GM21737 (cell line): Measurements from ENCODE around the gene ABTB2.
A peak's percentile ranks its signal among the peaks of the same experiment; 100 is the strongest.
"Not testable (repeated sequence)": the region's sequence is repeated elsewhere in the genome, so short reads cannot be mapped to it uniquely, and the experiment has no call there.

Experiments
- ATAC-seq: cut with Tn5 transposase; IDR thresholded peaks from one replicate; pipeline ENCODE4 v1.9.1; 2021; ENCODE audit warnings: mild to moderate bottlenecking, moderate library complexity; ENCODE audit not compliant: unreplicated experiment

ABTB2 gene

DNA sequence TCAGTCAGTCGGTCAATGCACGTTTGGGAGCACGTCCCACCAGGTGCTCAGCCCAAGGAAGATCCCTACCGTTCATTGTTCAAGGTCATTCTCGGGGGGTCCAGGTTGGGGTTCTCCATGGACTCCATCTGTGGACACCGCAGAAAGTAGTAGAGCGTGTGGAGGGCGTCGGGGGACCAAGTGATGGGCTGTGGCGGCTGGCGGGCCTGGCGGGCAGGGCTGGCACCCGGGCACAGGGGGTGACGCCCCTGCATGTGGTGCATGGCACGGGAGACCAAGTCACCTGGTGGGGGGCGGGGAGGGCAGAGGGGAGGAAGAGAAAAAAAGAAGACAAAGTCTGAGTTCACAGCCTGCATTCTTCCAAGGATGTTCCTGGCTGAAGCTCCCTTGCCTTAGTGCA lies 160.6 kb downstream of the ABTB2 start:
- ATAC-seq = no peak

DNA sequence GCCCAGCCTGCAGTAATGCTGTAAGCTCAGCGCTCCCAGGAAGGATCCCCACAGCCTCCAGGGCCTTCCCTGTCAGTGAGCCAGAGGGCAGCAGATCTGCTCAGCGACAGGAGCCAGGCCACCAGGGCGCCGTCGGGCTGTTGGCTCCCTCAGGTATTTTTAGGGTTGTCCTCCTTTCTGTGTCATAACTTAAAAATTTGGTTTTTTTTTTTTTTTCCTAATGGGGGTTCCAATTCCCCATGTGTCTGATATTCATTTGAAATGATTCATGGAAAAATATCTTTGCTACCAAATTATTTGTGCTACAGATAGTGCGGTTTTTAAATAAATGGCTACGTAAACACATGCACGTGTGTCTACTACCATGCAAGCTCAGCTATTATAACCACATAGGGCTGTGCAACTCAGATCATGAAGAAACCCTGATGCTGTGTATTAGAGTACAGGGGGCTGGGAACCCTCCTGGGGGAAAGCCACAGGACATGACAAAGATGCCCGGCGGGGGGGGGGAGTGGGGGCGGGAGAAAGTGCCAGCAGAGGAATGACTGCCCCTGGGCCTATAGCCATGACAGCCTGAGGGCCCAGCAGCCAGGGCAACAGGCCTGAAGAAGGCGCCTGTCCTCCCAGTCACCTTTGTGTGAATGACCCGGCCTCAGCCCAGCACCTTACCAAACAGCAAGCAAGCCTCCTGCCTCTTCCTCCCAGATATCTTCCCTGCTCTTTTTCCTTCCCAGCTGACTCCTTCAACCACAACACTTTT lies 163.1 kb downstream of the ABTB2 start:
- no peak for ATAC-seq

DNA sequence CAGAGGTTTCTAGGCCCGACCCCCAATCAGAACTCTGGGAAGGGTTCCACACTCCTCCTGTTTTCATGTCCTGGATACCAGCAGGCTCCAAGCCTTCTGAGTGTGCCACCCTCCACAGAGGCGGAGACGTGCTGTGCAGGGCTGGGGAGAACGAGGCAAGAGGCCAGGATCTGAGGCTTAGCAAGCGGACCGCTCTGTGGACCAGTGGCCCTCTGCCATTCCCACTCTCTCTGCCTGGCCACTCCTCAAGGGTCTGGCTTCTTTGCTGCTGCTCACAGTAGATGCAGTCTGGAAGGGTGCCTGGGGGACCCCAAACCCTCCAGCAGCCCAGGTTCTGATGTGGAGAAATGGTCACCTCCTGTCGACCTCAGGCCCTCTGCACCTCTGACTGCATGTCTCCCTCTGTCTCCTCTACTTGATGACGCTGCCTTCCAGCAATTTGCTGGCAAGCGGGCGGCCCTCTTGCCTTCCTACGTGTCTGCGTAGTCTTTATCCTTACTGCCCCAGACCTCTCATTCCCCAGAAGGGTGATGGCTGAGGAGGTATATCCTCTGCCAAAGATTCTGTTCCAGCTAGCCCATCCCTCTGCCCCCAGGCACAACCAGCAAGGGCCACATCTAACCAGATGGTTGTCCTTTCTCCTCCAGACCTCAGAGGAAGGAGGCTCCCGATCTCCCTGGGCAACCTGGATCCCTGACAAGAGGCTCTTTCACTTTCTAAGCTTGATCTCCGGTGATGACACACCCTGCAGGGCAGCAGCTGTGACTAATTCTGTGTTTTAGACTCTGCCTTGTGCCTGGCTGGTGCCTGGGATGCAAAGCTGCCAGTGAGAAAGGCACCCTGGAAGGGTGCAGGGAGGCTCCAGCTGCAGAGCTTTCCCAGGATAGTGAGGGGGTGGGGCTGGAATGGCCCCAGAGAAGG lies 165.1 kb downstream of the ABTB2 start:
- ATAC-seq = no peak

DNA sequence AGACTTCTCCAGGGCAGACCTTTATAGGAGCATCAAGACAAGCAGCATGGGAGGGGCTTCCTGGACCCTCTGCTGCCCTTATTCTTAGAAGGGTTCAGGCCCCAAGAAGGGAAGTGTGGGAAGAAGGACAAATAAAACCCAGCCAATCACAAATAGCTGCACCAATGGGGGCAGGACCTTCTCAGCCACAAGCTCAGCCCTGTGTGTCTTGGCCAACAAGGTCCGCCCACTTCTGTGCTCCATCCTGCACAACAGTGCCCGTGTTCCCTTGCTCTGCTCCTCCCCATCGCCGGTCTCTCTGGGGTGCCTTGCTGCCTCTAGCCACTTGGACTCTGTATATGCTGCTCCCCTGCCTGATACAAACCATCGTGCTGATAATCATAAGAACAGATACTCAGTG lies 166.2 kb downstream of the ABTB2 start:
- no peak for ATAC-seq

DNA sequence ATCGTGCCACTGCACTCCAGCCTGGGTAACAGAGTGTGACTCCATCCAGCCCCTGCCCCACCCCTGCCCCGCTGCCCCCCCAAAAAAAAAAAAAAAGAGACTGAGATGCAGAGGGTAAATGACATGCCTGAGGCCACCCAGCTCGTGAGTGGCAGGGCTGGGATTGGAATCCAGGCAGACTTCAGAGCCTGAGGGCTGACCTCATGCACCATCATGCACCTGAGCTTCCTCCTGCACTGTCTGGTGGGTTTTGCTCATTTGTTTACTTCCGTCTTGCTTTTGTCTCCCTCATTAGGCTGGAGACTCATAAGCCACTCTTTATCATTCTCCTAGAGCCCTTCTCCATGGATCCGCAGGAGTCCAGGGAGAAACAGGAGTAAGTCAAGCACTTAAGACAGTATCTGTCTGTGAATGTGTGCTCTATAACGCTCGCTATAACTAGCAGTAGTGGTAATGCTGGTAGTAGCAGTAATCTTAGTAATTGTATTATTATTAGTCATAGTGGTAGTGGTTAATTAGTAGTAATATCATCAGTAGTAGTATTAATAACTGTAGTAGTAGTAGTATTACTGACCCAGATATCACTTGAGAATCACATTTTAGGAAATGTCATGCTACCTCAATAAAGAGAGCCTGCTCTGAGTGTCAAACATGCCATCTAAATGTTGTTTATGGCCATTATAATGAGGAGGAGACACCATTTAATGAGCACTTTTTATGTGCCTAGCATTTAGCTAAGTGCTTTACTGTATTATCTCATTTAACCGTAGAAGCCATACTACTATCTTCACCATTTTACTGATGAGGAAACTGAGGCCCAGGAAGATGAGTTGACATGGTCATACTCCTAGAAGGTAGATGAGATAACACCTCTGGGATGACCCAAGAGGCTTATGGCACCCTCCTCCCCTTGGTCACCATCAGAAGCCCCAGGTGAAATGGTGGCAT lies 167.3 kb downstream of the ABTB2 start:
- no peak for ATAC-seq

DNA sequence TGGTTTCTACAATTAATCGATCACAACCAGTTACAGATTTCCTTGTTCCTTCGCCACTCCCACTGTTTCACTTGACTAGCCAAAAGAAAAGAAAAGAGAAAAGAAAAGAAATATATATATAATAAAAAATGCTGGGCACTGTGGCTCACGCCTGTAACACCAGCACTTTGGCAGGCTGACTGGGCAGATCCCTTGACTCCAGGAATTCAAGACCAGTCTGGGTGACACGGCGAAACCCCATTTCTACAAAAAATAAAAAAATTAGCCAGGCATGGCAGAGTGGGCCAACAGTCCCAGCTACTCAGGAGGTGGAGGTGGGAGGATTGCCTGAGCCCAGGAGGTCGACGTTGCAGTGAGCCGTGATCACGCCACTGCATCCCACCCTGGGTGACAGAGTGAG lies 168.6 kb downstream of the ABTB2 start:
- ATAC-seq = no peak

DNA sequence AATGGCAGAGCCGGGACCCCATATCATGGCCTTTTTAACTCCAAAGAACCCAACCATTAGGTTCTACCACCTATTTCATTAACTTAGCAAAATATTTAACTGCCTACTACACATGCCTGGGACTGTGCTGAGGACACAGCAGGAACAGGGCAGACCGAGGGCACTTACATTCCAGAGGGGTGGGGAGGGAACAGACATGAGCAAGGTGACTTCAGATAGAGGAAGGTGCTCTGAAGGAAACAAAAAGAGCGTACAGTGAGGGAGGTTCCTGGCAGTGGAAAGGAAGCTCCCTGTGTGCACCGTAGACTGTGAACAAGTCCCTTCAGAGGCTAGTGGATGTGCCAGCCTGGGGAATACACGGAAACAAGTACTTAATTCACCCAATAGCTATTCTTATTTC lies 169.6 kb downstream of the ABTB2 start:
- no peak for ATAC-seq

DNA sequence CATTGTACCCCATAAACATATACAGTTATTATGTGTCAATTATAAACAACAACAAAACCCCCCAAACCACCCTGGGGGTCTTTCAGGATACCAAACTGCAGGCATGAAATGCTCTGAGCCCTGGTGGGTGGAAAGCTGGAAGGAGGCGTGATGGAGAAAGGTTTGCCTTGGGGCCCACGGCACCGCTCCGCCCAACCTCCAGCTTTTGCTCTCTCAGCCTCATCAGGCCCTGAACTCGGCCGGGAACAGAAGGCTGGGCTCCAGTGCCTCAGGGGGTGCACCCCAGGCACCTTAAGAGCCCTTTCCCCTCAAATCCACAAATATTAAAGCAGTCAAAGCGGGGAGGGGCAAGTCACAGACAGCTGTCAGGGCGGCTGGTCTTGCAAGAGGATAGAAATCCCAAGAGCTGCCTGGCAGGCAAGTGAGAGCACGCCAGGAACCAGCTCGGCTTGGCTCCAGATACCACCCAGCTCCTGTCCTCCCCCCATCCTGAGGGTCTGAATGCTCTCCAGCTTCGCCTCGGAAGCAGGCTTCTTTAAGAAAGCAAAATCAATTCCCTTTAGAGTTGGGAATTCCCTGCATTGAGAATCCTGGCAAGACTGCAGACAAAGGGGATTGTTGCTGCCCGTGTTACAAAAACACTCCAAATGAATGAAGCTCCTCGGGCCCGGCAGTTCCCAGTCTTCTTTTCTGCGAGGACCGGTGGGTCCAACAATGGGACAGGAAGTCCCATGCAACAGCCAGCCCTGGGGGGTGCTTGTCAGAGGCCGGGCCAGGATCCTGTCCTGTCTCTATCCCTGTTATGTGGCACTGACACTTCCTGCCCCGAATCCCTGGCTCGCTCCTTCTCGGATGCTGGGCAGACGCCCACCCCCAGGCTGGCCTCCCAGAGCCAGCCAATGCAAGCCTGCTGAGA lies 171.6 kb downstream of the ABTB2 start:
- no peak for ATAC-seq

DNA sequence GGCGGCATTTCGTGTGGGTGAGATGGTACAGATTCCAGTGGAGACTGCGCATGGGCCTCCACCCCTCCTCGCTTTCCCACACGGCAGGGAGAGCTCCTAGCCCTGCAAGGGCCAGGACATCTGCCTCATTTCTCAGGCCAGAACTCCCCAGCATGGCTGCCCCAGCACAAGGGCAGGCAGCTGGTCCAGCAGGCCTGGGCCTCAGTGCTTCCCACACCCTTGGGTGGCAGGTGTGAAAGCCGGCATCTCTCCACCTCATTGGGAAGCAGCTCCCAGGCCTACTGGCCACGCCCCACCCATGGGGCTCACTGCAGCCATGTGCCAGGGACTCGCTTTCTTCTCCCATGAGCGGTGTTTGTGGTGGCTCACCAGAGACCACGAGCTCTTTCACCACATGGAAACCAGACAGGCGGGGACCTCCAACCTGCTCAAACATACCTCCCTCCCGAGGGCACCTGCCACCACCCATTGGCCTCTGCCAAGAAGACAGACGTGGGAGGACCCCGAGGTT lies 173.2 kb downstream of the ABTB2 start:
- no peak for ATAC-seq

DNA sequence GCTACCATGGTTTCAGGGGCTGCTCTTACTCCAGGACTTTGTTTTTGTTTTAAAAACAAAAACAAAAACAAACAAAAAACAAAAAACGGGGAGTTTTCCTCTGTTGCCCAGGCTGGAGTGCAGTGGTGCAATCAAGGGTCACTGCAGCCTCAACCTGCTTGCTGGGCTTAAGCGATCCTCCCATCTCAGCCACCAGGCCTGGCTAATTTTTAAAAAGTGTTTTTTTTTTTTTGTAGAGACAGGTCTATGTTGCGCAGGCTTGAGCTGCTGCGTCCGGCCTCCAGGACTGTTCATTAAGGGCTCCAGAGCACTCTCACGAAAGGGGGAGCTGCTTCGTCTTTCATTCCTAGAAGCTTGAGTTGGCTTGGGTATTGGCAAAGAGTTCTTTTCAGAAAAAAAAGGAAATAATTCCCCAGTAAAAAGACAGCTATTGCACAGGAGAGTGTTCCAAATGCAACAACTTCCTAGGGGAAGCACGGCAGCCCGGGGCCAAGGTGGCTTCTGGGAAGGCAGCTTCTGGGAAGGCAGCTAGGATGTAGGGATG lies 173.9 kb downstream of the ABTB2 start:
- no peak for ATAC-seq

DNA sequence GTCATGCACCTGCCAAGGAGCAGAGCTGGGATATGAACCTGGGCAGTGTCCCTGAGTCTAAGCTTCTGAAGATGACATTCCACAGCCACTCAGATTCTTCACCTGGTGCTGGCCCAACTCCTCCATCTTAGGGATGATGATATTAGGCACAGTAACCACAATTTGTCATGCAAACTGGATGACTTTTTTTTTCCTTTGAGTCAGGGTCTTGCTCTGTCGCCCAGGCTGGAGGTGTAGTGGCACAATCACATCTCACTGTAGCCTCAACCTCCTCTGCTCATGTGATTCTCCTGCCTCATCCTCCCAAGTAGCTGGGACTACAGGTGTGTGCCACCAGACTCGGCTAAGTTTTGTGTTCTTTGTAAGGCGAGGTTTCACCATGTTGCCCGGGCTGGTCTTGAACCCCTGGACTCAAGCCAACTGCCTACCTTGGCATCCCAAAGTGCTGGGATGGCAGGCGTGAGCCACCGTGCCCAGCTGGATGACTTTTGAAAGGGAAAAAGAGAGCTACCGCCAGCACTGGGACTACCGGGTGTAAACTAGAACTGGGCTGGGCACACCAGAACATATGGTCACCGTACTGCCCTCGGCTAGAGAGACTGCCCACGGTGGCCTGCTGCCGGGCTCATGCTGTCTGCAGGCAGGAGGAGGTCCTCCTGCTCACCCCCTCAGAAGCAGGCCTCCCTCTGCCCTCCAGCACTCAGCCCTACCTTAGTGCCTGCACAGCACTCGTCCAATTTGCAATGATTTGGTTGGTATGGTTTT lies 174.7 kb downstream of the ABTB2 start:
- ATAC-seq = no peak

DNA sequence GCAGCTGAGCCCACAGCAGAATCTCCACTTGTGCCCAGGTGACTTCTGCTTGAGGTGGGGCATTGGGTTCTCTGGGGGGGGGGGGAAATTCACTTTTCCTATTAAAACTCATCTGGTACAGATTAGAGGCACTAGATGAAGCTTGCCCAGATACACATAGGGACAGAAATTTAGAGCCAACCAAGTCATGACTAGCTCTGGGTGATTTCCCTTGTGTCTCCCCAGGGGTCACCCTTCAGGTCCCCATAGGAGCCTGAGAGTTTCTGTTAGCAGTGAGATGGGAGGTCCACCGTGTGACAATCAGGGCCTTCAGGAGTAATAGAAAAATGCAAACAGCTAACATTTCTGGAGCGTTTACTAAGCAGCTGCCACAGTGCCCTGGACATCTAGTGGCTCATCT lies 175.4 kb downstream of the ABTB2 start:
- no peak for ATAC-seq

DNA sequence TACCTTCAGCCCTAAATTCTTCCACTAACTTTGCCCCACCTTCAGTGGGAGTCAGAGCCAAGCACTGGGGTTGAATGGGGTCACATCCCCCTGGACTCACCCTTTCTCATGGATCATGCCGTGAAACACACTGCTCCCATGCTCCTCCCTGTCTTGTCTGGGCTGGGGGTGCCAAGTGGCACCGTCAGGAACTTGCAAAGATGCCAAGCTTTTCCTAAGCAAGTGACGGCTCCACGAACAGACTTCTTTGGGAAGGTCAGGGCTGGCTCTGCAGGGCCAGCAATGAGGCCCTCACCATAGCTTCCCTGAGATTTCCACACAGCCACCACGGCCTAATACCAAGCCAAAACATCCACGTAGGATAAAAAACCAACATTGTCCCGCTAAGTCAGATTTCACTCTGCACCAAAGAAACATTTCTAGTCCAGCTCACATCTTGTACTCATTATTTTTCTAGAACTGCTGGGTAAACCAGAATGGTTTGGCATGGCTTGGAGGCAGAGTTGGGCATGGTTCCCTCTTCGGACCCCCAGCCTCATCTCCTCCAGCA lies 175.9 kb downstream of the ABTB2 start:
- ATAC-seq = no peak

DNA sequence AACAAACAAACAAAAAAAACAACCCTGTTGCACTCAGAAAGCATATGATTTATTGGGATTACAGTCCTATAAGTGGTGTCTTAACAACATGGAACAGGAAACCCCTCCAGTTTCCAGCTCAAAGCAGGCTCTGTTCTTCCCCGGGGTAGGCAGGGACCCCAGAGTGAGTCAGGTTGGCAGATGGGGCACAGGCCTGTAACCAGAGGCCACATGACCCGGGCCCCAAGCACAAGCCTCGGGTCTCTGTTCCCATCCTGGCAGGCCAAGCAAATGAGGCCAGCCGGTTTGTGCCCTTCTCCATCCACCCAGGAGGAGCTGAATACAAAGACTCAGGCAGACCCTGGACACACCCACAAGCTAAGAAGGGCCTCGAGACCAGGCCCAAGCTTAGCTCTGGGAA lies 176.6 kb downstream of the ABTB2 start:
- ATAC-seq = no peak

DNA sequence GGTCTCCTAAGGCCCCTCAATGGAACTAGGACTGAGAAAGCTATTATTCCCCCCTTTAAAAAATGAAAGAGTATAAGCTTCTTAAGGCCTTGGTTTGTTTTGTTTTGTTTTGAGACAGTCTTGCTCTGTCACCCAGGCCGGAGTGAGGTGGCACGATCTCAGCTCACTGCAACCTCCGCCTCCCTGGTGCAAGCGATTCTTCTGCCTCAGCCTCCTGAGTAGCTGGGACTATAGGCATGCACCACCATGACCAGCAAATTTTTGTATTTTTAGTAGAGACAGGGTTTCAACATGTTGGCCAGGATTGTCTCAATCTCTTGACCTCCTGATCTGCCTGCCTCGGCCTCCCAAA lies 177.0 kb downstream of the ABTB2 start:
- ATAC-seq = not testable (repeated sequence)

DNA sequence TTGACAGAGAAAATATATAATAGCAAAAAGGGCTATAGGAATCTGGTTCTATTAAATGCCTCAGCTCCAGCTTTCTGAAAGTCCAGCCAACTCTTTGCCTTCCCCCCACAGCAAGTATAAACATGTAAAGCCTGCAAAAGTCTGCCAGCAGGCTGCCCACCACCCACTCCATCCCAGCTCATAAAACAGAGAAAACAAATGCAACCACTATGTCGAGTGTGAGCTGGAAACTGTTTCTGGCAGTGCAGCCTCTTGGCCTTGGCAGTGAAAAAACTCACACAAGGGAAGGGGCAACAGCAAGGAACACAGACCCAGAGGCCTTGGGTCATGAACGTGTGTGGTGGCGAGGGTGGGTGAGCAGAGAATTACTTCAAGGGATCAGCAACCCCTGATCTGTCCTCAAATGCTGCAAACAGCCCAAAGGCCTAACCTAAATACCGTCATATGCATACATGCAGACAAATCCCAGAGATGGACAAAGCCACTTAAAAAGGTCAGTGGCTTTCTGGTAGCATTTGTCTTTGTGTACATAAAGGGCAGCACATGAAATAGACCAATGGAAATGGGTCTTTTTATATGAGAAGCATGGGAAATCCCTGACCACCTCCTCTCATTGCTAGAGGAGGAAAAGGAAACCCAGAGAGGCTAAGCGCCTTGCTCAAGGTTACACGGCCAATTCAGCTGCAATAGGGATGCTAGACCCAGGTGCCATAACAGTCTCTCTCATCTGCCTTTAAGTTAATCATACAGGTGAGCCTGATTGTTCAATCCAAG lies 177.6 kb downstream of the ABTB2 start:
- ATAC-seq = peak; percentile 42

DNA sequence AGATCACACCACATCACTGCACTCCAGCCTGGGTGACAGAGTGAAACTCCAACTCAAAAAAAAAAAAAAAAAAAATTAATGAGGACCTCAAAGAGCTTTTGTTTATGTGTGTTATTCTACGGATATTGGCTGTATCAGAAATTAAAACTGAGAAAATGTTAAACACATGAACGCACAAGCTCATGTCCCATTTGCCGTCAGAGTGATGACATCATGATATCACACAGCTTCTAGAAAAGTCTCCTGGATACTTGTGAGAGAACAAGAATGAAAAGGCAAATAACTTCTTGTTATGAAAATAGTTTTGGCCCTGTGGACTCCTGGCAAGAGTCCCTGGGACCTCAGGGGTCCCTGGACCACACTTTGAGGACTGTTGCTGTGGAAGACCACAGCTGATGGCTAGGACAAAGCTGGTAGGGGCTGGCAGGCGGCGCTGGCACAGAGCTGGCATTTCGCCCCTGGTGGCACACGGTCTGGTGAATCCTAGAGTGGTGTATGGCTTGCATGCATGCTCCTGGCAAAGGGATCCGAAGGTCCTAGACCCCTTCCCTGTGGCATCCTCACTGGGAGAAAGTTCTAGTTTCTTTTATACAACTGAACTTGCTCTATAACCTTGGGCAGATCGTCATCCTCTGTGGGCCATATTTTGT lies 178.7 kb downstream of the ABTB2 start:
- no peak for ATAC-seq
